Progenitor cell of endocrine pancreas (in vitro differentiated cells): ENCODE results near the gene SLX4IP. TPM values are rescaled to one million over a fixed set of nuclear protein-coding genes. Genes with fewer than 3 reads are reported as not detected.

Source experiments
- DNase-seq: peaks from one replicate; pipeline ENCODE4 v3.0.0; 2021; ENCODE audit warnings: low spot score; ENCODE audit not compliant: unreplicated experiment
- H3K27ac Mint-ChIP-seq: 2 replicates; pipeline ENCODE4 v1.8.0; 2021; ENCODE audit warnings: mild to moderate bottlenecking, moderate library complexity, mixed read lengths
- H3K27me3 Mint-ChIP-seq: 2 replicates; pipeline ENCODE4 v1.8.0; 2021; ENCODE audit warnings: mixed read lengths
- H3K36me3 Mint-ChIP-seq: 2 replicates; pipeline ENCODE4 v1.8.0; 2022; ENCODE audit warnings: mixed read lengths; ENCODE audit not compliant: insufficient read depth
- H3K4me1 Mint-ChIP-seq: 2 replicates; pipeline ENCODE4 v1.8.0; 2021; ENCODE audit warnings: low read depth, mixed read lengths
- H3K4me3 Mint-ChIP-seq: 2 replicates; pipeline ENCODE4 v1.8.0; 2021; ENCODE audit warnings: low read depth, mild to moderate bottlenecking, moderate library complexity, mixed read lengths
- H3K9me3 Mint-ChIP-seq: 2 replicates; pipeline ENCODE4 v1.8.0; 2021; ENCODE audit warnings: low read depth, mixed read lengths
- total RNA-seq: library from RNA; stranded (reverse); gene quantifications from 2 replicates; pipeline ENCODE4 v1.2.1, GENCODE V29; 2021
- TF ChIP-seq, protein P1 (sequence below): fragments of 200-600 bp; sonication (generic); IDR thresholded peaks from one replicate; pipeline ENCODE4 v1.5.0; 2021; ENCODE audit warnings: antibody characterized with exemption, mild to moderate bottlenecking; ENCODE audit not compliant: unreplicated experiment

SLX4IP gene
- total RNA-seq, 1 donor from 2014 or later = 12.0 TPM

DNA sequence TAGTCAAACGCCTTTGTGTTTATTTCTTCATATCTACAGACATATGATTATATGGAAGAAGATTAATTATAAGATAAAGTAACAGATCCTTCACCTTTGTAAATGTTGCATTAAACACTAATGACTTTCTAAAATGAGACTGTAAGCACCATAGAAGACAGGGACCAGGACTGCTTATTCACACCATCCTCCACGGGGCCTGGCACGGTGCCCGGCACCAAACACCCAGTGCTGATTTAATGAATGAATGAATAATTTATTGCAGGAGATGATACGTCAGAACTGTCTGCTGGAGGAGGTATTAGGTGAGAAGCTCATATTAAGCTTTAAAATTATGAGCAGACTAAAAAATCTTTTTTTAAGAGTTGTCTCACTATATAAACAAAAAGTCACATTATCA lies 88.3 kb downstream of the SLX4IP start:
- H3K4me1 Mint-ChIP-seq = peaks cover 24% of the 10 kb centered on the region
- no peak overlapping the region for H3K27ac Mint-ChIP-seq

DNA sequence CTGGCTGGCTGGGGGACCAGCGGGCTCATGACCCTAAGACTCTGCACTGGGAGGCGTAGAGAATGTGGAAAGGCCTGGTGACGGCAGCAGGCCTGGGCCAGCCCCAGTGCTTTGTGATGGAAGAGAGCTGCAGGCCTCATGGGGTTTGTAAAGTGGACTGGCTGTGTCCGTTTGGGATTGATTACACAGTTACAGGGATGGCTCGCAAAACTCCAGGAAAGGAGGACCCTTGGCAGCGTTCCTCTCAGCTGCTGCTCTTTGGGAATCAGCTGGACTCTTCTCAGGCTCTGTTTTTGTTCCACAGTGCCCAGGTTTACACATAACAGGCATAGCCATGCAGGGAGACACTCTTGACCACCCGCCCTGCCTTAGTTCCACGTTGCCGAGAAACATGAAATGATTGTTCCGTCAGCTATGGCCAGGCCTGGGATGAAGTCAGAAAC lies 89.0 kb downstream of the SLX4IP start:
- Mint-ChIP-seq H3K36me3 (no peaks in the 10 kb centered on the region), H3K9me3 (no peaks in the 10 kb centered on the region), H3K4me3 (no peak overlapping the region), H3K4me1 (peaks cover 27% of the 10 kb centered on the region), H3K27ac (peak overlapping the region; percentile 81), H3K27me3 (no peaks in the 10 kb centered on the region)
- DNase-seq = no peak
- TF ChIP-seq, protein P1, sequence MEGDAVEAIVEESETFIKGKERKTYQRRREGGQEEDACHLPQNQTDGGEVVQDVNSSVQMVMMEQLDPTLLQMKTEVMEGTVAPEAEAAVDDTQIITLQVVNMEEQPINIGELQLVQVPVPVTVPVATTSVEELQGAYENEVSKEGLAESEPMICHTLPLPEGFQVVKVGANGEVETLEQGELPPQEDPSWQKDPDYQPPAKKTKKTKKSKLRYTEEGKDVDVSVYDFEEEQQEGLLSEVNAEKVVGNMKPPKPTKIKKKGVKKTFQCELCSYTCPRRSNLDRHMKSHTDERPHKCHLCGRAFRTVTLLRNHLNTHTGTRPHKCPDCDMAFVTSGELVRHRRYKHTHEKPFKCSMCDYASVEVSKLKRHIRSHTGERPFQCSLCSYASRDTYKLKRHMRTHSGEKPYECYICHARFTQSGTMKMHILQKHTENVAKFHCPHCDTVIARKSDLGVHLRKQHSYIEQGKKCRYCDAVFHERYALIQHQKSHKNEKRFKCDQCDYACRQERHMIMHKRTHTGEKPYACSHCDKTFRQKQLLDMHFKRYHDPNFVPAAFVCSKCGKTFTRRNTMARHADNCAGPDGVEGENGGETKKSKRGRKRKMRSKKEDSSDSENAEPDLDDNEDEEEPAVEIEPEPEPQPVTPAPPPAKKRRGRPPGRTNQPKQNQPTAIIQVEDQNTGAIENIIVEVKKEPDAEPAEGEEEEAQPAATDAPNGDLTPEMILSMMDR = no peak

More for the DNA sequence above, 88.3 kb downstream of the SLX4IP start:
- TF ChIP-seq, protein P1 = no peak
- H3K4me3 Mint-ChIP-seq = no peak overlapping the region
- no peaks in the 10 kb centered on the region for H3K27me3 Mint-ChIP-seq
- H3K36me3 Mint-ChIP-seq = no peaks in the 10 kb centered on the region
- DNase-seq = no peak
- H3K9me3 Mint-ChIP-seq = no peaks in the 10 kb centered on the region

DNA sequence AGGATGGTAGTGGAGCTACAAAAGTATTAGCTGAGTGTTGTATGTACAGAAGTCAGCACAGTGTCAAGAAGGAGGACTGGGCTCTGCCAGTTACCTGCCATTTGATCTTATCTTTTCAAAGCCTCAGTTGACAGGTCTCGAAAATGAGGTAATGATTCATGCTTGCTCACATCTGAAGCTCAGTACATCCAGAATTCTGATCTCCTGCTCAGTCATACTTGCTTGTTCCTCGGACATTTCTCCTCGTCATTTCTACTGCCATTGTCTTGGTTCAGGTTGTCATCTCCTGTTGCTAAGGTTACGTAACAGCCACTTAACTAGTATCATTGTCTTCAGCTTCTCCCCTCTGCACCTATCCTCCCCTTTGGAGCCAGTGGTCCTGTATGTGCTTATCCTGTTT lies 89.5 kb downstream of the SLX4IP start:
- H3K27me3 Mint-ChIP-seq = no peaks in the 10 kb centered on the region

DNA sequence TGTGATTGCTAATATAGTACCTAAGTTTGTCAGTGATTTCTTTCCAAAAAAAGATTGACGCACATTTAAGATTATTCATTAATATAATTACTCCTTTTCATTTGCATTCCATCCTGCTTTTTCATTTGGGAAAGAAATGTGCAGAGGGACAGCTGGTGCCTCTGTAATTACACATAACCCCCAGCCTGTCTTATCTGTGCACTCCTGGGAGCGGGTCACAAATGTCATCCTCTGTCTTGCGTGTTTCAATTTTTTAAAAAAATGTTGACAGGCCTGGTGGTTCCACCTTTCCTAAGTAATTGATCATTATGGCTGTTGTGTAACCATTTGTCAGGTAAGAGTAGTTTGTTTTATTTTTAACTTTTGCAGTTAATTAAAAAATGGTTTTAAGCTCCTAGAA lies 92.7 kb downstream of the SLX4IP start:
- TF ChIP-seq, protein P1 = no peak
- no peak overlapping the region for H3K27ac Mint-ChIP-seq
- H3K4me1 Mint-ChIP-seq = peaks cover 27% of the 10 kb centered on the region
- no peak overlapping the region for H3K4me3 Mint-ChIP-seq
- no peaks in the 10 kb centered on the region for H3K27me3 Mint-ChIP-seq
- no peaks in the 10 kb centered on the region for H3K36me3 Mint-ChIP-seq
- H3K9me3 Mint-ChIP-seq = no peaks in the 10 kb centered on the region
- DNase-seq = no peak

More for the DNA sequence above, 89.5 kb downstream of the SLX4IP start:
- H3K4me1 Mint-ChIP-seq = peaks cover 27% of the 10 kb centered on the region
- H3K27ac Mint-ChIP-seq = no peak overlapping the region
- DNase-seq = no peak
- no peaks in the 10 kb centered on the region for H3K9me3 Mint-ChIP-seq
- TF ChIP-seq, protein P1 = no peak
- H3K36me3 Mint-ChIP-seq = no peaks in the 10 kb centered on the region
- H3K4me3 Mint-ChIP-seq = no peak overlapping the region

DNA sequence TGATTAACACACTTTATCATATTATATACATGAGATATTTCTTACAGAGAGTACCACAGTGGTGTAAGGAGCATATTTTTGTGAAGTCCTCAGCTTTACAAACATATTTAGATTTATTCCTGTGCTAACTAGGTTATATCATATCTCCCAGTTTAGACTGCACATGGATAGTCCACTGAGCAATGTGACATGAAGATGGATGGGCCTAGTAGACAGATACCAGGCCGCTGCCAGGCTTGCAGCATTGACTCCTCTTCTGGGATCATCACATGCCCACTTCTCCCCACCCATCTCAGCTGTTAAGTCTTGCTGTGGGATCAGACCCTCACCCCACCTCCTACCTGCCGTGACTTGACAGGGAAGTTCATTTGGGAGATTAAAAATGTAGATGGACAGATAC lies 95.8 kb downstream of the SLX4IP start:
- TF ChIP-seq, protein P1 = no peak
- H3K27me3 Mint-ChIP-seq = no peaks in the 10 kb centered on the region
- no peak for DNase-seq
- H3K4me1 Mint-ChIP-seq = peaks cover 15% of the 10 kb centered on the region
- H3K36me3 Mint-ChIP-seq = peaks cover 2% of the 10 kb centered on the region
- no peak overlapping the region for H3K27ac Mint-ChIP-seq
- no peaks in the 10 kb centered on the region for H3K9me3 Mint-ChIP-seq
- H3K4me3 Mint-ChIP-seq = no peak overlapping the region
